Loucy (cell line): ENCODE measurements around the gene JPH4.

Source experiments
- CTCF ChIP-seq: fragments of 200-600 bp; sonication (generic); conservative IDR thresholded peaks from 2 replicates; pipeline ENCODE4 v1.5.1; 2014; ENCODE audit warnings: mild to moderate bottlenecking, antibody characterized with exemption, low read length
- EZH2phosphoT487 ChIP-seq: fragments of 200-600 bp; IDR thresholded peaks from 2 replicates; pipeline ENCODE4 v1.6.1; 2018; ENCODE audit warnings: antibody characterized with exemption, mild to moderate bottlenecking, moderate library complexity, borderline replicate concordance

- TF ChIP-seq CTCF (no peak), EZH2phosphoT487 (no peak)
Measured at GRCh38 chr14:23624830-23625404, 46.3 kb upstream of the JPH4 start.
